Dermis blood vessel endothelial cell (primary cell): Measurements from ENCODE around the gene GRK3. TPM values are rescaled to one million over a fixed set of nuclear protein-coding genes. Genes with fewer than 3 reads are reported as not detected.

Experiments used
- DNase-seq: peaks from one replicate; pipeline ENCODE4 v3.0.0; 2010
- total RNA-seq: library from RNA; depleted of rRNA; stranded (reverse); fragments of >200 nt; gene quantifications from 2 replicates; pipeline ENCODE4 v1.2.3, GENCODE V29; 2014

The GRK3 gene
- total RNA-seq, 1 donor from 2014 or later: 0.51 TPM

GRCh38 chr22:25668437-25668836 is 104.0 kb downstream of the GRK3 start:
- no peak for DNase-seq

- no peak for DNase-seq
Measured at GRCh38 chr22:25669253-25670069, 105.0 kb downstream of the GRK3 start.

GRCh38 chr22:25670070-25670461 is 105.6 kb downstream of the GRK3 start:
- no peak for DNase-seq

GRCh38 chr22:25672289-25673084 is 108.0 kb downstream of the GRK3 start:
- no peak for DNase-seq

- no peak for DNase-seq
Measured at GRCh38 chr22:25673713-25674112, 109.2 kb downstream of the GRK3 start.

- DNase-seq: no peak
Measured at GRCh38 chr22:25677631-25678030, 113.2 kb downstream of the GRK3 start.

GRCh38 chr22:25680051-25680450 is 115.6 kb downstream of the GRK3 start:
- no peak for DNase-seq

- DNase-seq: no peak
Measured at GRCh38 chr22:25680956-25681355, 116.5 kb downstream of the GRK3 start.

- no peak for DNase-seq
Measured at GRCh38 chr22:25682109-25682508, 117.6 kb downstream of the GRK3 start.

- DNase-seq: no peak
Measured at GRCh38 chr22:25688627-25689026, 124.2 kb downstream of the GRK3 start.

- no peak for DNase-seq
Measured at GRCh38 chr22:25689631-25690030, 125.2 kb downstream of the GRK3 start.

GRCh38 chr22:25690798-25691197 is 126.3 kb downstream of the GRK3 start:
- no peak for DNase-seq

- no peak for DNase-seq
Measured at GRCh38 chr22:25692397-25693267, 128.2 kb downstream of the GRK3 start.

GRCh38 chr22:25693268-25693565 is 128.7 kb downstream of the GRK3 start:
- no peak for DNase-seq

GRCh38 chr22:25694196-25694907 is 129.9 kb downstream of the GRK3 start:
- no peak for DNase-seq

GRCh38 chr22:25695146-25695545 is 130.7 kb downstream of the GRK3 start:
- DNase-seq: no peak

- DNase-seq: no peak
Measured at GRCh38 chr22:25696763-25697162, 132.3 kb downstream of the GRK3 start.

GRCh38 chr22:25697181-25697664 is 132.7 kb downstream of the GRK3 start:
- DNase-seq: no peak

- no peak for DNase-seq
Measured at GRCh38 chr22:25697978-25698377, 133.5 kb downstream of the GRK3 start.

GRCh38 chr22:25698461-25698860 is 134.0 kb downstream of the GRK3 start:
- DNase-seq: no peak

GRCh38 chr22:25698978-25699377 is 134.5 kb downstream of the GRK3 start:
- no peak for DNase-seq

- DNase-seq: no peak
Measured at GRCh38 chr22:25701056-25701780, 136.7 kb downstream of the GRK3 start.
